ENCODE measurements around the gene PVRIG.

- TF ChIP-seq POLR2A (IDR thresholded peaks at IDR 0.05; ENCODE audit: low read length) (no peak), GATA1 (IDR thresholded peaks at IDR 0.05; ENCODE audit: low read depth, low read length) (no peak)
These were observed 37.3 kb downstream of the PVRIG start for GRCh38 chr7:100257017-100257416.
